DND-41 (cell line): ENCODE measurements around the gene GLT8D2.

Source experiments
- ATAC-seq: fragments of 200-7000 bp; cut with Tn5 transposase; 3 replicates; pipeline ENCODE4 v1.9.1; 2021; ENCODE audit warnings: low read depth; ENCODE audit not compliant: insufficient read depth
- DNase-seq: peaks from one replicate; pipeline ENCODE4 v3.0.0-alpha.2; 2020
- H2AFZ ChIP-seq: 2 replicates; pipeline ENCODE4 v1.6.0; 2012; ENCODE audit warnings: low read depth, low read length
- H3K27ac ChIP-seq: 2 replicates; pipeline ENCODE4 v1.5.1; 2012; ENCODE audit warnings: low read length, inconsistent platforms
- H3K27me3 ChIP-seq: fragments of 200-600 bp; sonication (generic); 2 replicates; pipeline ENCODE4 v1.6.0; 2012; ENCODE audit warnings: low read length, mild to moderate bottlenecking, inconsistent platforms; ENCODE audit not compliant: insufficient read depth, poor library complexity
- H3K36me3 ChIP-seq: 2 replicates; pipeline ENCODE4 v1.5.1; 2012; ENCODE audit warnings: low read length, inconsistent platforms; ENCODE audit not compliant: insufficient read depth
- H3K4me1 ChIP-seq: 2 replicates; pipeline ENCODE4 v1.5.1; 2012; ENCODE audit warnings: mild to moderate bottlenecking, low read length; ENCODE audit not compliant: insufficient read depth
- H3K4me2 ChIP-seq: 2 replicates; pipeline ENCODE4 v1.6.0; 2012; ENCODE audit warnings: mild to moderate bottlenecking, moderate library complexity, low read length, inconsistent platforms; ENCODE audit not compliant: insufficient read depth
- H3K4me3 ChIP-seq, 2 experiments: fragments of 200-600 bp in 1 of 2; shearing (Covaris generic) in 1 of 2; 2 replicates each; pipeline ENCODE4 v1.5.1; 2012 to 2016; ENCODE audit warnings: inconsistent platforms in 2 of 2, low read length in 2 of 2, mild to moderate bottlenecking in 2 of 2, low read depth in 1 of 2, moderate library complexity in 1 of 2
- H3K79me2 ChIP-seq: 2 replicates; pipeline ENCODE4 v1.6.0; 2012; ENCODE audit warnings: low read length, inconsistent platforms; ENCODE audit not compliant: insufficient read depth
- H3K9ac ChIP-seq: 2 replicates; pipeline ENCODE4 v1.6.0; 2012; ENCODE audit warnings: low read depth, mild to moderate bottlenecking, inconsistent platforms, low read length, moderate library complexity
- H3K9me3 ChIP-seq: 2 replicates; pipeline ENCODE4 v1.5.1; 2012; ENCODE audit warnings: low read length, moderate library complexity, mild to moderate bottlenecking, inconsistent platforms; ENCODE audit not compliant: insufficient read depth, severe bottlenecking
- H4K20me1 ChIP-seq: 2 replicates; pipeline ENCODE4 v1.6.0; 2012; ENCODE audit warnings: low read length; ENCODE audit not compliant: insufficient read depth
- CTCF ChIP-seq: IDR thresholded peaks from 2 replicates; pipeline ENCODE4 v1.5.1; 2012; ENCODE audit warnings: borderline replicate concordance, low read length, moderate library complexity, mild to moderate bottlenecking; ENCODE audit not compliant: poor library complexity, severe bottlenecking; ENCODE audit errors: extremely low read depth
- EZH2 ChIP-seq: IDR thresholded peaks from 3 replicates; pipeline ENCODE4 v1.6.1; 2012; ENCODE audit warnings: borderline replicate concordance, low read depth, mild to moderate bottlenecking, moderate library complexity, low read length, inconsistent platforms; ENCODE audit not compliant: severe bottlenecking

The GLT8D2 gene

DNA sequence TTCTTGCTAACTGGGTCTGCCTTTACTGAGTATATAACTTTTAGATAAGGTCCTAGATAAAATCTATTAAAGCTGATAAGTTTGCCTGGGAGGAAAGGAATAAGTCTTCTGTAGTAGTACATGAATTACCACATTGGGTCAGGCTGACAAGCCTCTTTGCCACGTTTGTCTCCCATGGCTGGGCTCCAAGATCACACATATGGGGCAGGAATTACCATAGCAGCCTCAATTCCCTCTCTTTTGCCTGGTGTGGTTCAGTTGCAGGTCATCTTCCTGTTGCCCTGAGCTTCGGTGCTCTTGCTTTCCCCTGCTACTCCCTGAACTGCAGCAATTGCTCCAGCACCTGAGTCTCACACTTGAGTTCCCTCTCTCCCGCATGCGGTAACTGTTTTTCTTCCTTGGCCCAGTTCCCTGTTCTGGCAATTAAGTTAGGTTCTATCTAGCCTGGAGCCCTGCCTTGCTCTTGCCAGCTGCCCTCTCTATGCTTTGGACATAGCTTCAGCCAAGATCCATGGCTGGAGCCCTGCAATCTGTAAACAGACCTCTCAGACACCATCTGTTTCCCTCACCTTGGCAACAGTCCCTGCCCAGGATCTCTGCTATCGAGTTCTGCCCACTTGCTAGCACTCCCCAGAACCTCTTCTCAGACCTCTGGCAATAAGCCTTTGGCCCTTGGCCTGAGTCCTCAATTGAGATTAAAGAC is 5.8 kb upstream of the GLT8D2 start:
- no peak for ATAC-seq
- no peak for DNase-seq

GRCh38 chr12:104054681-104055346 is 4.8 kb upstream of the GLT8D2 start:
- H3K9me3 ChIP-seq: no peaks in the 10 kb centered on the region
- no peak overlapping the region for H3K4me3 ChIP-seq
- DNase-seq (no peak), ATAC-seq (no peak)
- no peak overlapping the region for H2AFZ ChIP-seq
- H4K20me1 ChIP-seq: no peaks in the 10 kb centered on the region
- no peak overlapping the region for H3K4me2 ChIP-seq
- no peak for TF ChIP-seq EZH2
- no peak for TF ChIP-seq CTCF
- peaks cover 47% of the 10 kb centered on the region for H3K27me3 ChIP-seq
- no peaks in the 10 kb centered on the region for H3K4me1 ChIP-seq
- H3K27ac ChIP-seq: no peak overlapping the region
- no peak overlapping the region for H3K9ac ChIP-seq
- H3K36me3 ChIP-seq: no peaks in the 10 kb centered on the region
- H3K79me2 ChIP-seq: no peaks in the 10 kb centered on the region

More for the DNA sequence above, 5.8 kb upstream of the GLT8D2 start:
- H3K27ac ChIP-seq: no peak overlapping the region
- TF ChIP-seq CTCF: no peak
- no peak for TF ChIP-seq EZH2
- no peak overlapping the region for H3K4me2 ChIP-seq
- H2AFZ ChIP-seq: no peak overlapping the region
- no peak overlapping the region for H3K4me3 ChIP-seq
- no peaks in the 10 kb centered on the region for H4K20me1 ChIP-seq
- H3K79me2 ChIP-seq: no peaks in the 10 kb centered on the region
- H3K4me1 ChIP-seq: no peaks in the 10 kb centered on the region
- H3K9ac ChIP-seq: no peak overlapping the region
- H3K9me3 ChIP-seq: no peaks in the 10 kb centered on the region
- no peaks in the 10 kb centered on the region for H3K36me3 ChIP-seq
- H3K27me3 ChIP-seq: peaks cover 44% of the 10 kb centered on the region

GRCh38 chr12:104050436-104050835 is 449 bp upstream of the GLT8D2 start:
- Histone ChIP-seq H3K9ac (no peak overlapping the region), H2AFZ (no peak overlapping the region)
- no peak for ATAC-seq

More at GRCh38 chr12:104050436-104050835, 449 bp upstream of the GLT8D2 start:
- no peaks in the 10 kb centered on the region for H4K20me1 ChIP-seq
- peaks cover 35% of the 10 kb centered on the region for H3K27me3 ChIP-seq
- no peak overlapping the region for H3K4me3 ChIP-seq
- H3K4me2 ChIP-seq: no peak overlapping the region
- H3K9me3 ChIP-seq: no peaks in the 10 kb centered on the region
- DNase-seq: no peak
- no peaks in the 10 kb centered on the region for H3K79me2 ChIP-seq
- no peaks in the 10 kb centered on the region for H3K36me3 ChIP-seq
- no peak for TF ChIP-seq CTCF
- no peak for TF ChIP-seq EZH2
- H3K27ac ChIP-seq: no peak overlapping the region
- no peaks in the 10 kb centered on the region for H3K4me1 ChIP-seq
